Gastroesophageal sphincter (tissue), 4 donors: ENCODE results near the gene MTARC2. TPM values are rescaled to one million over a fixed set of nuclear protein-coding genes. Genes with fewer than 3 reads are reported as not detected.
A peak's percentile ranks its signal among the peaks of the same experiment; 100 is the strongest.

Experiments used
- ATAC-seq: fragments of 150-250 bp; one replicate; pipeline ENCODE4 v1.9.1; 2016; ENCODE audit warnings: mild to moderate bottlenecking, moderate library complexity
- H3K27ac ChIP-seq, 4 donors: fragments of 200-600 bp; sonication (generic) in 3 of 4; 1 replicate in 3 of 4; 2 replicates in 1 of 4; pipeline ENCODE4 v1.5.1; 2016 to 2019
- H3K27me3 ChIP-seq: fragments of 200-600 bp; sonication (generic); one replicate; pipeline ENCODE4 v1.5.1; 2019
- H3K36me3 ChIP-seq, 2 donors: fragments of 200-600 bp; sonication (generic); one replicate each; pipeline ENCODE4 v1.5.1; 2019; ENCODE audit warnings: control low read depth in 1 of 2
- H3K4me1 ChIP-seq, 3 donors: fragments of 200-600 bp; sonication (generic); 1 replicate in 2 of 3; 2 replicates in 1 of 3; pipeline ENCODE4 v1.5.1; 2016 to 2019; ENCODE audit warnings: control low read depth in 2 of 3
- H3K4me3 ChIP-seq, 2 donors: fragments of 200-600 bp; sonication (generic); one replicate each; pipeline ENCODE4 v1.5.1; 2019; ENCODE audit warnings: mild to moderate bottlenecking in 1 of 2, moderate library complexity in 1 of 2
- H3K9me3 ChIP-seq, 3 donors: fragments of 200-600 bp; sonication (generic); one replicate each; pipeline ENCODE4 v1.5.1; 2017 to 2019; ENCODE audit warnings: control low read depth in 2 of 3
- CTCF ChIP-seq, 4 experiments: fragments of 200-600 bp in 2 of 4; fragments of 450-650 bp in 2 of 4; sonication (generic) in 1 of 4; IDR thresholded peaks; one replicate each; pipeline ENCODE4 v1.5.1; 2017 to 2019; ENCODE audit warnings: antibody characterized with exemption in 4 of 4, mild to moderate bottlenecking in 2 of 4, moderate library complexity in 2 of 4
- EP300 ChIP-seq: sonication (generic); formaldehyde crosslinking; IDR thresholded peaks from one replicate; pipeline ENCODE4 v1.6.1; 2017; ENCODE audit warnings: antibody characterized with exemption, mild to moderate bottlenecking
- POLR2A ChIP-seq, 2 donors: fragments of 450-650 bp; IDR thresholded peaks; one replicate each; pipeline ENCODE4 v1.6.1; 2017; ENCODE audit warnings: antibody characterized with exemption in 2 of 2, mild to moderate bottlenecking in 2 of 2, moderate library complexity in 1 of 2
- POLR2AphosphoS5 ChIP-seq: sonication (generic); formaldehyde crosslinking; IDR thresholded peaks from one replicate; pipeline ENCODE4 v1.6.1; 2017; ENCODE audit warnings: antibody characterized with exemption
- WGBS, 2 donors: methylation state at CpG; one replicate each; pipeline ENCODE4 v1.1.5; 2018; ENCODE audit warnings: low coverage in 1 of 2; 5-methylcytosine and 5-hydroxymethylcytosine counted together
- total RNA-seq, 4 donors: library from RNA; depleted of rRNA; stranded (reverse); fragments of >200 nt; gene quantifications; one replicate each; pipeline ENCODE4 v1.1.0, GENCODE V29; 2016

MTARC2 gene
- total RNA-seq, 4 donors from 2014 or later = 13.0 to 32.5 (median 17.9) TPM

GRCh38 chr1:220818421-220819173 lies 70.5 kb downstream of the MTARC2 start:
- ATAC-seq = peak; percentile 90
- no peaks in the 10 kb centered on the region for H3K9me3 ChIP-seq
- no peaks in the 10 kb centered on the region for H3K27me3 ChIP-seq
- H3K36me3 ChIP-seq = peaks cover 0 to 4% of the 10 kb centered on the region in 2 donors
- no peak overlapping the region for H3K4me3 ChIP-seq
- TF ChIP-seq CTCF (IDR thresholded peaks at IDR 0.05) (no peak), POLR2AphosphoS5 (peak; percentile 98)
- WGBS, 2 donors = 15 to 27% methylated on average over 10 to 12 of the region's 14 CpGs
- H3K27ac ChIP-seq = peak overlapping the region; percentile 74 to 85 (median 82)
- peaks cover 8 to 62% (median 29%) of the 10 kb centered on the region in 3 donors for H3K4me1 ChIP-seq

DNA sequence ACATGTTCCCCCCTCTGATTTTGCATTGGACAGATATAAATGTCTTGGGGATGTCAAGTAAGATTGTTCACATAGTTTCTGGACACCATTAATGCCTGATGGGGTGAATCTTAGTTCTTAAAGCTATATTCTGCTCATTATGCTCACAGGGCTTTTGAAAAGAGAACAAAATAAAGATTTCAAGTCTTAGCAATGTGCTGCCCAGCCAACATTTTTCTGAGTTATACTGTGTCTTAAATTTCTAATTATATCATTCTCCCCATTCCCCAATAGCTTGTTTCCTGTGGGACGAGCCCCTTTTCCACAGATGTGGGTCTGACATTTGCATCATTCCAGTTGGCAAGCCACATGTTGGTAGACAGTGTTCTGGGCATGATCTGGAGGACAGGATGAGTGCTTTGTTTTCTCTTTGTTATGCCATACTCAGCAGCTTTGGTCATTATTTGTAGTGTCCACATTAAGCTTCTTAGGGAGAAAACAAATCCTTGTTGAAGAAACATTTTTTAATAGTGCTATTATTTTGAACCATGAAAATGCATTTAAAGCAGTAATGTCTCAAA lies 71.4 kb downstream of the MTARC2 start:
- Histone ChIP-seq H3K9me3 (no peaks in the 10 kb centered on the region), H3K4me3 (no peak overlapping the region), H3K27me3 (no peaks in the 10 kb centered on the region), H3K36me3 (no peaks in the 10 kb centered on the region), H3K4me1 (peaks cover 8 to 69% (median 29%) of the 10 kb centered on the region in 3 donors), H3K27ac (peak overlapping the region; percentile 79 to 85 (median 82))
- TF ChIP-seq POLR2AphosphoS5 (peak; percentile 59), POLR2A (IDR thresholded peaks at IDR 0.05) (no peak)
- WGBS, 2 donors = 0 to 6% methylated on average over 1 of the region's 1 CpG
- peak; percentile 32 for ATAC-seq

GRCh38 chr1:220824031-220824989 lies 76.2 kb downstream of the MTARC2 start:
- no peak for ATAC-seq
- Histone ChIP-seq H3K4me3 (no peak overlapping the region), H3K27me3 (no peaks in the 10 kb centered on the region), H3K9me3 (no peaks in the 10 kb centered on the region), H3K36me3 (no peaks in the 10 kb centered on the region), H3K4me1 (peaks cover 6 to 53% (median 25%) of the 10 kb centered on the region in 3 donors), H3K27ac (peak overlapping the region in 3 of 4 donors; percentile 28 to 69 (median 66))
- WGBS, 2 donors = 73 to 95% methylated on average over 6 of the region's 9 CpGs
- TF ChIP-seq POLR2AphosphoS5 (no peak), CTCF (IDR thresholded peaks at IDR 0.05) (no peak), EP300 (no peak), POLR2A (IDR thresholded peaks at IDR 0.05) (no peak)

DNA sequence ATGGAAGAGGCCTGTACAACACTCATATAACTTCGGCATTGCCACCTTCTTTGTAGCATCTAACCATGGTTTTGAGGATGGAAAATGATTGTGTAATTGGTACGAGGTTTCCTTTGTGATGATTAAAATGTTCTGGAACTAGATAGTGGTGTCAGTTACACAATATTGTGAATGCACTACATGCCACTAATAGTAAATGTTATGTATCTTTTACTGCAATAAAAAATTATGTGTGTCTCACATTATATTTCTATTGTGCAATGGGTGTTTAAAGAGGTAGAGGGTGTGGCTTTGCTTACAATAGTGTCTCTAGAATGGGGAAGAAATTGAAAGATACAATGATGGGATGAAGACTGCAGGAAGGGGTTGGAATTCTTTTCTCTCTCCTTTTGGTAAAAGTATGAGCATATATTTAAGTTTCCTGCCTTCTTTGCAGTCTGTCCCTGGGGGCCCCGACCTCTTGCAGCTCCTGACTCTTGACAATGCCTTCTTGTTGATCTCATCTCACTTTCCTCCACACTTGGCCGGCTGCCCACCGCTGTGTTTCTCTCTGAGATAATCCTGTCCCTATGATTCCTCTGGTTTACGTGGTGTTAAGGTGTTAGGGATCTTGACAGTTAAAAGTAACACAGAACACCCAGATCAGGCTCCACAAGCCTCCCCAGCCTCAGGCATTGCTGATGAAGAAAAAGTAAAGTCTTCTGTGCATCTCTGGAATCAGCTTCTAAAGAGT lies 77.9 kb downstream of the MTARC2 start:
- H3K4me3 ChIP-seq = no peak overlapping the region
- no peaks in the 10 kb centered on the region for H3K9me3 ChIP-seq
- 45 to 83% methylated on average over 2 to 5 of the region's 6 CpGs for WGBS, 2 donors
- no peaks in the 10 kb centered on the region for H3K36me3 ChIP-seq
- H3K27me3 ChIP-seq = no peaks in the 10 kb centered on the region
- H3K4me1 ChIP-seq = peaks cover 3 to 50% (median 19%) of the 10 kb centered on the region in 3 donors
- no peak for ATAC-seq
- no peak overlapping the region for H3K27ac ChIP-seq
- TF ChIP-seq EP300 = no peak
- TF ChIP-seq POLR2A (IDR thresholded peaks at IDR 0.05) = no peak
- TF ChIP-seq POLR2AphosphoS5 = no peak
- no peak for TF ChIP-seq CTCF (IDR thresholded peaks at IDR 0.05)
